ENCODE results near the gene CRYBG3. TPM values are rescaled to one million over a fixed set of nuclear protein-coding genes. Genes with fewer than 3 reads are reported as not detected.

Gene CRYBG3
- total RNA-seq, 4 donors from 2014 or later: 16.4 to 33.4 (median 21.6) TPM

GRCh38 chr3:97914388-97914787, 92.6 kb downstream of the CRYBG3 start:
- Histone ChIP-seq H3K36me3 (peaks cover 0 to 69% (median 0%) of the 10 kb centered on the region in 3 donors), H3K27ac (peak overlapping the region in 3 of 4 donors; percentile 2 to 39 (median 18)), H3K9me3 (no peaks in the 10 kb centered on the region), H3K4me1 (peaks cover 0 to 54% (median 24%) of the 10 kb centered on the region in 3 donors), H3K4me3 (no peak overlapping the region), H3K27me3 (no peaks in the 10 kb centered on the region)
- intact Hi-C loops (cut with DNase I): no loop called here
- TF ChIP-seq POLR2A (IDR thresholded peaks at IDR 0.05) (no peak), CTCF (IDR thresholded peaks at IDR 0.05) (no peak)
- 31 to 32% methylated on average over 2 of the region's 2 CpGs for WGBS, 2 donors
- no peak for DNase-seq

- Histone ChIP-seq H3K9me3 (no peaks in the 10 kb centered on the region), H3K4me1 (peaks cover 0 to 38% (median 14%) of the 10 kb centered on the region in 3 donors), H3K4me3 (no peak overlapping the region), H3K27me3 (no peaks in the 10 kb centered on the region), H3K27ac (no peak overlapping the region), H3K36me3 (peaks cover 0 to 91% (median 0%) of the 10 kb centered on the region in 3 donors)
- TF ChIP-seq CTCF (IDR thresholded peaks at IDR 0.05) (no peak), POLR2A (IDR thresholded peaks at IDR 0.05) (no peak)
- DNase-seq: no peak
- intact Hi-C loops (cut with DNase I): no loop called here
Measured at GRCh38 chr3:97916576-97916975, 94.8 kb downstream of the CRYBG3 start.

- Histone ChIP-seq H3K4me1 (peaks cover 0 to 37% (median 10%) of the 10 kb centered on the region in 3 donors), H3K27ac (peak overlapping the region in 2 of 4 donors; percentile 10 to 29), H3K9me3 (no peaks in the 10 kb centered on the region), H3K4me3 (no peak overlapping the region), H3K36me3 (peaks cover 0 to 89% (median 0%) of the 10 kb centered on the region in 3 donors), H3K27me3 (no peaks in the 10 kb centered on the region)
- TF ChIP-seq POLR2A (IDR thresholded peaks at IDR 0.05) (no peak), CTCF (IDR thresholded peaks at IDR 0.05) (no peak)
- 32 to 46% methylated on average over 3 of the region's 3 CpGs for WGBS, 2 donors
- no peak for DNase-seq
- intact Hi-C loops (cut with DNase I): no loop called here
Measured at GRCh38 chr3:97917813-97918536, 96.2 kb downstream of the CRYBG3 start.

GRCh38 chr3:97927704-97928103, 105.9 kb downstream of the CRYBG3 start:
- no peak overlapping the region for H3K27ac ChIP-seq
- DNase-seq: no peak
- H3K9me3 ChIP-seq: no peaks in the 10 kb centered on the region
- peaks cover 0 to 72% (median 0%) of the 10 kb centered on the region in 3 donors for H3K36me3 ChIP-seq
- no peak overlapping the region for H3K4me3 ChIP-seq
- TF ChIP-seq POLR2A (IDR thresholded peaks at IDR 0.05) (no peak), CTCF (IDR thresholded peaks at IDR 0.05) (no peak)
- intact Hi-C loops (cut with DNase I): no loop called here
- H3K27me3 ChIP-seq: no peaks in the 10 kb centered on the region
- peaks cover 0 to 8% (median 0%) of the 10 kb centered on the region in 3 donors for H3K4me1 ChIP-seq

GRCh38 chr3:97928986-97929385, 107.2 kb downstream of the CRYBG3 start:
- 59 to 79% methylated on average over 4 of the region's 4 CpGs for WGBS, 2 donors
- peaks cover 0 to 11% (median 0%) of the 10 kb centered on the region in 3 donors for H3K4me1 ChIP-seq
- H3K27ac ChIP-seq: no peak overlapping the region
- no peak overlapping the region for H3K4me3 ChIP-seq
- no peak for TF ChIP-seq CTCF (IDR thresholded peaks at IDR 0.05)
- no peaks in the 10 kb centered on the region for H3K27me3 ChIP-seq
- no peaks in the 10 kb centered on the region for H3K9me3 ChIP-seq
- intact Hi-C loops (cut with DNase I): no loop called here
- H3K36me3 ChIP-seq: peaks cover 0 to 72% (median 0%) of the 10 kb centered on the region in 3 donors
- no peak for DNase-seq

Measured in esophagus squamous epithelium (tissue), 5 donors.